HG02759 (cell line): Measurements from ENCODE around the gene TMSB4Y.

ENCODE experiments used
- ATAC-seq: cut with Tn5 transposase; IDR thresholded peaks from one replicate; pipeline ENCODE4 v1.9.1; 2021; ENCODE audit warnings: mild to moderate bottlenecking, moderate library complexity; ENCODE audit not compliant: unreplicated experiment

The TMSB4Y gene

DNA sequence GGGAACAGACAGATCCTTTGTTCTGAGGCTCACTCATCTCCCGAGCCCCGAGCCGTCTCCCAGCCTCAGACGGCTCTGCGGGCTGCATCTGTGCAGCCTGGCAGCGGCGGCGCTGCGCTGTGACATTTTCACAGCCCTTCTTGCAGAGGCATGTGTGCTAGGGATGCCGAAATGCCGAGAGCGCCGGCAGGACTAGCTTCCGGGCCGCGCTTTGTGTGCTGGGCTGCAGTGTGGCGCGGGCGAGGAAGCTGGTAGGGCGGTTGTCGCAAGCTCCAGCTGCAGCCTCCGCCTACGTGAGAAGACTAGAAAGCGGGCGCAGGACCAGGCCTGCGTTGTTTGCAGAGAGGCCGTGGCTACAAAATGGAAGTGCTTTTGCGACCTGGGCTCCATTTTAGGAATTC lies at the start of gene TMSB4Y:
Gene TMSB4Y, plus strand, starts transcription at position 332 of the 401 bp plus-strand sequence.
- peak; percentile 94 for ATAC-seq

DNA sequence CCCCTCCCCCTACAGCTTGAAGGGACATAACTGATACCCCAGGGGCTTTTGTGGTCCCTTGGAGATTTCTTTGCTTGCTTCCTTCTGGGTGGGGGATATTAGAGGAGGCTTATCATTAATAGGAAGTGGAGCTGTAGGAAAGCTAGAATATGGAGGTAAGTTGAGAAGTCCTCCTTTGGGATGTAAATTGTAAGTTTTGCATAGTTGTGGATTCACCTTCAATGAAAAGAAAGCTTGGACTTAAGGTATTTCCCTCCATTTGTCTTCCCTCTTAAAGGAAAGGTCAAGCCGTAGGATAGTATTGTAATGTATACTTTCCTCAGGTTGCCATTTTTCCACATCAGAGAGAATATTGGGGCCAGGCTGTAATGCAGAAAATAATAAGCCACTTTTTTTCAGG lies 39.5 kb upstream of the TMSB4Y start:
- no peak for ATAC-seq

DNA sequence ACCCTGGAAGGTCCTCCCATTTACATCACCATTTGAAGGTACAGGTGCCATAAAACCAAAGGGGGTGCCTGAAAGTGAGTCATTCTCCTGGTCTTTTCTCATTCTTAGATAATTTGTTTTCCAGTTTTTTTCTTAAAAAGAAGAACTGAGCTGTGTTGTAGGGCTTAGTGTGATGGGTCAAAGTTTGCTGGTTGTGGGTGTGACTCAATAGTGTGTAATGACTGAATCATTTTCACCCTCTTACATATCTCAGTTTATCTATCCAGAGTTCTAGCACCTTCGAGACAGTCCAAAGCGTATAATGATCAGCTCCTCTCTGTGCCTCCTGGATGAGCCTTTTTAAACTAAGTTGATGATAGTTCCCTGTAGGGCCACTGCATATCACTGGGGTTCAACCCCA lies 32.6 kb upstream of the TMSB4Y start:
- no peak for ATAC-seq

DNA sequence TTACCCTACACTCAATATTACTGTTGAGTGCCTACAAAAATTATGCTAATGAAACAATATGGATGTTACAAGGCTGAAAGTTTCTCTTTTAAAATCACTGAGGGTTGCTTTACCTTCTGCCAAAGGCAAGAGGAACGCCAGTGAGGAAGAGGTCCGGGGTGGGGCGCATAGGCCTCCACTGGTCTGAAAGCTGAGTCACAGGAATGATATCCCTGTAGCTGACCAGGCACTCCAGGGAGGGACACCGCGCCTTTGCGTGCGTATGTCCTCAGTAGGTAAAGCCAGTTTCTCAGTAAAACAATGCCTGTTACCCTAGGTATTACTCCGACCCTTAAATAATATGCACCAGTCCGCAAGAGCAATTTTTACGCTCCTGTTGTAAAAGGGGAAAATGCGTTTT lies 1.4 kb upstream of the TMSB4Y start:
- ATAC-seq: no peak

DNA sequence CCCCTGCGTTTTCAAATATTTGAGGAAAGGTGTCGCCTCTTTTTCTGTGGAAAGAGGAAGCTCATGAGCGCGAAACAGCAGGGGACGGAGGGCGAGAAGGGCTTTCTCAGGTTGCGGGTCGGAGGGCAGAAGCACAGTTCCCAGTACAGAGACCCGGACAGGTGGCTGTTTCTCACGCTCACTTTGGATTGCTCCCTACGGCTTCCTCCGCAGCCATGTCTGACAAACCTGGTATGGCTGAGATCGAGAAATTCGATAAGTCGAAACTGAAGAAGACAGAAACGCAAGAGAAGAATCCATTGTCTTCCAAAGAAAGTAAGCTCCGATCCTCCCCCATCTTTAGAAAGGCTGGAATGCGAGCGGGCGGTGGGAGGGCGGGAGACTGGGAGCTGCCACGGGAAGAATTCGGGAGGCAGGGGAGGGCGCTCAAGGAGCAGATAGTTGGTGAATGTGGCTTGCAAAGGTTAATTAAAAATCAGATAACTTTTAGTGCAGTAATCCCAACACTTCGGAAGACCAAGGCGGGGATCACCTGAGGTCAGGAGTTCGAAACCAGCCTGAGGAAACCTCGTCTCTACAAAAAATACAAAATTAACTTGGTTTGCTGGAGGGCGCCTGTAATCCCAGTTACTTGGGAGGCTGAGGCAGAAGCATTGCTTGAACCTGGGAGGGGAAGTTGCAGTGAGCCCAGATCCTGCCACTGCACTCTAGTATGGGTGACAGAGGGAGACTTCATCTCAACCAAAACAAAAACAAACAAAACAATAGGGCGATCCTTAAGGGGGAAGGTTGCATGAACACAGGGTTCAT lies 627 bp downstream of the TMSB4Y start:
- ATAC-seq: peak; percentile 28

DNA sequence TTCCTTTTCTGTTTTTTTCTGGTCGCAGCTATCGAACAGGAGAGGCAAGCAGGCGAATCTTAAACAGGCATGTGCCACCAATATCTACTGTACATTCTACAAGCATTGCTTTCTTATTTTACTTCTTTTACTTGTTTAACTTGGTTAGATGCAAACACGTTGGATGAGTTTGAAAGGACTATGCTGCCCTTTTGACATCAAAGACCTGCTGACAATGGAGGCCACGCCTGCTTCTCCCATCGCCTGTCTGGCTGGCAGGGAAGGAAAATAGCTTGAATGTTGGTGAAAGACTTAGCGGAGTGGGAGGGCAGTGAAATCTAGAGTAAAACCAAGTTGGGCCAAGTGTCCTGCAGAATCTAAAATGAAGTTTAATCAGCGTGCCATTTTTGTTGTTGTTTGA lies 1.5 kb downstream of the TMSB4Y start:
- no peak for ATAC-seq

DNA sequence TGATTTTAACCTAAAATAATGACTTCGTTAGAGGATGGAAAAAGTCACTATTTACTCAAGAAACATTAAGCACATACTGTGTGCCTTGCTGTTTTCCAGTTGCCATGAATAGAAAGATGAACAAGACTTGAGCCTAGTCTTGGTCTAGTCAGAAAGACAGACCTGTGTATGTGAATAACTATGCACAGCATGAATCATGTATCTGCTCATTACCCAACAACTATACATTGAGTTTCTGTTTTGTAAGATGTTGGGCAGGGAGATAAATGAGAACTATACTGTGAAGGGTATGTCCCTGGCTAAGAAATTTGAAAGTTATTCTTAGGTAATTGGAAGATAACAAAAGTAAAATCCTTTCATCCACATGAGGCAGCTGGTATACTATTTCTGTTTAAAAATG lies 4.3 kb downstream of the TMSB4Y start:
- ATAC-seq: no peak

DNA sequence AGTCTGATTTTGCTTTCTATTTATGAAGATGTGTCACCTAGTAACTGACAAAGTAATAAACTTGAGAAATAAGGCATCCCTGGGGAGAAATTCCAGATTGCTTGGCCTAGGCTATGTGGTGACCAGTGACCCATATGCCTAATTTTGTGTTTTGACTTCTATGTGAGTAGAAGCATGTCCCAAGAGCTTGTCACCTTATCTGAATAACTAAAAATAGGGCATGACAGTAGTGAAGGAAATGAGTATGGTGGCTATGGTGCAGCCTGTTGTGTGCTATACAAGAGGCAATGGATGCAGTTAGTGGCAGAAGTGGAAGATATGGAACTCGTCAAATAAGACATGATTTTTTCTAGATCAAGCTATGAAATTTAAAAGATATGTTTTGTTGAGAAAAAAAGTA lies 15.3 kb downstream of the TMSB4Y start:
- ATAC-seq: no peak

DNA sequence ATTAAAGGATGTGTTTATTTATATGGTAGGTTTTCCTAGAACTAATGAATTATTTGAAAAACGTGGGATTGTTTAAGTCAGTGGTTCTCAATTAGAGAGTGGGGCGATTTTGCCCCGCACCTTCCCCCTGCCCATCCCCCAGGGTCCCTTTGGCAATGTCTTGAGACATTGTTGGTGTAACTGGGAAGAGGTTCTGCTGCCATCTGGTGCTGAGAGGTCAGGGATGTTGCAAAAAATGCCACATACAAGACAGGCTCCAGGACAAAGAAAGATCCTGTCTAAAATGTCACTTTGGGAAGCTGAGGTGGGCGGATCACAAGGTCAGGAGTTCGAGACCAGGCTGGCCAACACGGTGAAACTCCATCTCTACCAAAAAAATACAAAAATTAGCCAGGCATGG lies 25.8 kb downstream of the TMSB4Y start:
- ATAC-seq: no peak

DNA sequence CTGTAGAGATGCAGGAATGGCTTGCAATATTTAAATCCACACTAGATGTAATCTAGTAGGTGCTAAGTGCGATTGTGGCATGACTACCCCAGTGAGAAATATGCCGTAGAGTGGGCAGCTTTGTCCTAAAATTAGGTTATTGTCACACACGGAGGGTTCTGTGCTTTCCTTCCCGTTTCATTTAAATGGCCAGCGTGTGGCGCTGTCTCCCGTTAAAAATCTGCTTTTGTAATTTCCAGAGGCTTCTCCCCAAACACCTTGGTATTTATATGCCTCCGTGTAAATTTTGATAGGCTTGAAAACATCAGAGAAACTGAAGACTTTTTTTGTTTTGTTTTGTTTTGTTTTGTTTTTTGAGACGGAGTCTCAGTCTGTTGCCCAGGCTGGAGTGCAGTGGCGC lies 34.9 kb downstream of the TMSB4Y start:
- ATAC-seq: no peak

DNA sequence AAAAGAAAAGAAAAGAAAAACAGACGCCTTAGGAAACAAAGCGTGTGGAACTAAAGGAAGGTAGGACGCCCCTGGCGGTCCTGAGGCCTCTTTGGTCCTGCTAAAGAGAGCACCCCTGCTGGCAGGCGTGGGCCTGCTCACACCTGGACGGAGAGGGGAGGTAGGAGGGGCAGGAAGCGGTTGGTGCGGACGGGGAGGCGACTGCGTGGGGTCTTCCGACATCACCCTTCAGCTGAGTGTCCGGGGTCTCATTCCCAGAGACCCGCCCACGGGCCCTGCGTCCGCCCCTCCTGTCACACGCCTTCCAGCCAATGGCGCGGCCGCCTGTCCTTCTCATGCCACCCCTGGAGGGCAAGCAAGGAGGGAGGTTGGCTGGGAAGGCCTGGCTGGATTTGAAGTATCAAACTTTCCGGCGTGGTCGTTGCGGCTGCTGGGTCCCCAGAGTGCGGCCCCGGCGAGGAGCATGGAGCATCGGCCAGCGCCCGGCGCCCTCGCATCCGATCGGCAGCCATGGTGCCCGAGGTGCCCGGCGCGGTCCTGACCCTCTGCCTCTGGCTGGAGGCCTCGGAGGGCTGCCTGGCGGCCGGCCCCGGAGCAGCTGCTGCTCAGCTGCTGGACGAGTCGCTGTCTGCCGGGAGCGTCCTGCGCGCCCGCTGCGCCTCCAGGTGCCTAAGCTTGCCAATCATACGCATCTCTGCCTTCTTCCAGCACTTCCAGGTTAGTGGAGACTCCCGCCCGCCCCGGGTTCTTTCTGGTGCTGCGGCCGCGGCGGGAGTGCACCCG lies 47.8 kb downstream of the TMSB4Y start:
- ATAC-seq: peak; percentile 91

DNA sequence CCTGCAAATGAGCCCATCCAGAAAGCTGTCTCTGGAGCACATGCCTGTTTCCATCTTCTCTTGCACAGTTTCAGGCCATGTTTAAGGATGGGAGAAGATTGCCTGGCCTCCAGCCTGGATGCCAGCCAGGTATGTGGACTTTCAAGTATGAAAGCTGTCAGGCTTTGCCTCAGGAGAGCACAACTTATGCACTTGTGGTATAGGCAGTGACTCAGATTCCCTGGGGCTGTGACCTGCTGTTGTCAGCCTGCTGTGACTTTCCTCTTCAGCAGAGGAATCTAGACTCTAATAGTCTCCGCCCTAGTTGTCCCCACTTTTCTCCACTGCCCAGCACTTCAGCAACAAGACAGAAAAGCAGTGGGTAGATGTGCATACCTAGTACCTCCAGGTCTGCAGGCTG lies 51.0 kb downstream of the TMSB4Y start:
- ATAC-seq: no peak
